Activated naive CD8-positive, alpha-beta T cell treated with anti-CD3 and anti-CD28 coated beads, Interleukin-2, amount 50 U/mL, for 16 hours (primary cell): ENCODE measurements around the gene HERC4.
"Not testable (repeated sequence)": the region's sequence is repeated elsewhere in the genome, so short reads cannot be mapped to it uniquely, and the experiment has no call there.

Source experiments
- DNase-seq: peaks from one replicate; pipeline ENCODE4 v3.0.0-alpha.2; 2020; ENCODE audit warnings: low read depth, low spot score

HERC4 gene

DNA sequence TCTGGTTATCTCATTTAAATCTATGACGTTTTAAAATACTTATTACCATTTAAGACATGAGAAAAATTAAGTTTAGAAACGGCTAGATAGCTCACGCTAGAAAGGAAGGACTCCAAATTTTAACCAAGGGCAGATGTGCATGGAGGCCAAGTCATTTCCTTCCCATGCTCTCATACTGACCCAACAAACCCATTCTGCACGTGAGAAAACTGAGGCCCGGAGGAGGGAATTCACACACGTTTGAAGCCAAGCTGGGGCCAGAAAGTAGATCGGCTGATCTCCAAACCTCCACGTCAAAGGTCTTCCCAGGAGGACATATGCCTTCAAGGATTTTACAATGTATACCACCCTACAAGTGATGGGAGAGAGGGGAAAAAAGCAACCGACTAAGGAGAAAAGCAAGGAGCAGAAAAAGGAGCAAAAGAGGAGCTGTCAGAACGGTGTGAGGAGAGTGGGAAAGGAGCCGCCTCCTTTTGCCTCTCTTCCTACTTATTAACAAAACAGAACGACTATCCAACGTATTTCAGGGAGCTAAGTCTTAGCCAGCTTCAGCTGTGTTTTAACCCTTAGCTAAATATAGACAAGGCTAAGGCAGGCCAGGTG lies 191.3 kb downstream of the HERC4 start:
- DNase-seq: no peak

DNA sequence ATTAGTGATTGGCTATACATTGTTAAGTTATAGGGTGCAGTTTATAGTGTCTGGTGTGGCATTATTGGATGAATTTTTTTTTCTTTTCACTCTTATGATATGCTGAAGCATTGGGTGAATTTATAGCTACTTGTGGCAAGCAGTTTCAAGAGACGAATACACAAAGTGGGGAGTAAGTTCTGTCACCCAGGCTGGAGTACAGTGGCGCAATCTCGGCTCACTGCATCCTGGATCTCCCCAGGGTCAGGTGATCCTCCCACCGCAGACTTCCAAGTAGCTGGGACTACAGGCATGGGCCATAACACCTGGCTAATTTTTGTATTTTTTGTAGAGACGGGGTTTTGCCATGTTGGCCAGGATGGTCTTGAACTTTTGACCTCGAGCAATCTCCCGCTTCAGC lies 196.9 kb downstream of the HERC4 start:
- no peak for DNase-seq

DNA sequence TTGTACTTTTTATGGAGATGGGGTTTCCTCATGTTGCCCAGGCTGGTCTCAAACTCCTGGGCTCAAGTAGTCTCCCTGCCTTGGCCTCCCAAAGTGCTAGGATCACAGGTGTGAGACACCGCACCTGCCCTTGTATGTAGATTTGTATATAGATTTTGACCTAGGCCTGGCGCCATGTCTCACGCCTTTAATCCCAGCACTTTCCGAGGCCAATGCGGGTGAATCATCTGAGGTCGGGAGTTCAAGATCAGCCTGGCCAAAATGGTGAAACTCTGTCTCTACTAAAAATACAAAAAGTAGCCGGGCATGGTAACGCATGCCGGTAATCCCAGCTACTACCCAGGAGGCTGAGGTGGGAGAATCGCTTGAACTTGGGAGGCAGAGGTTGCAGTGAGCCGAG lies 197.7 kb downstream of the HERC4 start:
- not testable (repeated sequence) for DNase-seq

- no peak for DNase-seq
Observed at GRCh38 chr10:67875340-67876238, 199.5 kb downstream of the HERC4 start.
